CD14-positive monocyte (primary cell): ENCODE measurements around the gene ALOX5. TPM values are rescaled to one million over a fixed set of nuclear protein-coding genes. Genes with fewer than 3 reads are reported as not detected.

Source experiments
- DNase-seq, 3 donors: peaks; one replicate each; pipeline ENCODE4 v3.0.0-alpha.2; 2011 to 2022
- H2AFZ ChIP-seq: 2 replicates; pipeline ENCODE4 v1.6.0; 2012; ENCODE audit warnings: mild to moderate bottlenecking, low read depth, low read length, inconsistent platforms; ENCODE audit not compliant: insufficient read depth, poor library complexity, severe bottlenecking
- H3K27ac ChIP-seq, 2 donors: 1 replicate in 1 of 2; 2 replicates in 1 of 2; pipeline ENCODE4 v1.5.1; 2012 to 2013; ENCODE audit warnings: low read length in 2 of 2, control low read depth in 1 of 2, inconsistent platforms in 1 of 2, low read depth in 1 of 2, mild to moderate bottlenecking in 1 of 2
- H3K27me3 ChIP-seq, 2 donors: one replicate each; pipeline versions ENCODE4 v1.6.0 to v1.6.1; 2011 to 2013; ENCODE audit warnings: low read length in 2 of 2; ENCODE audit not compliant: control insufficient read depth in 2 of 2, insufficient read depth in 2 of 2
- H3K36me3 ChIP-seq, 2 donors: replicated peaks in 1 of 2; 1 replicate in 1 of 2; 2 replicates in 1 of 2; pipeline versions ENCODE4 v1.5.1 to v1.6.1; 2012 to 2013; ENCODE audit warnings: low read length in 2 of 2, control low read depth in 1 of 2, inconsistent platforms in 1 of 2, mild to moderate bottlenecking in 1 of 2; ENCODE audit not compliant: insufficient read depth in 2 of 2, control insufficient read depth in 1 of 2
- H3K4me1 ChIP-seq, 2 donors: 1 replicate in 1 of 2; 2 replicates in 1 of 2; pipeline versions ENCODE4 v1.5.1 to v1.6.1; 2012 to 2013; ENCODE audit warnings: low read length in 2 of 2, control low read depth in 1 of 2, inconsistent platforms in 1 of 2, mild to moderate bottlenecking in 1 of 2, moderate library complexity in 1 of 2; ENCODE audit not compliant: insufficient read depth in 2 of 2, control insufficient read depth in 1 of 2
- H3K4me2 ChIP-seq: replicated peaks from 2 replicates; pipeline ENCODE3; 2012; ENCODE audit warnings: low read length, moderate library complexity, mild to moderate bottlenecking; ENCODE audit not compliant: poor library complexity, severe bottlenecking; ENCODE audit errors: extremely low read depth
- H3K4me3 ChIP-seq, 3 experiments: fragments of 200-600 bp in 1 of 3; sonication (generic) in 1 of 3; replicated peaks in 1 of 3; 1 replicate in 2 of 3; 2 replicates in 1 of 3; pipeline ENCODE4 v1.5.1; 2011 to 2013; ENCODE audit warnings: low read length in 3 of 3, mild to moderate bottlenecking in 3 of 3, control low read depth in 2 of 3, low read depth in 2 of 3, inconsistent platforms in 1 of 3, moderate library complexity in 1 of 3
- H3K79me2 ChIP-seq: 2 replicates; pipeline ENCODE4 v1.6.0; 2012; ENCODE audit warnings: mild to moderate bottlenecking, control low read depth, inconsistent platforms, low read length, moderate library complexity; ENCODE audit not compliant: insufficient read depth
- H3K9ac ChIP-seq: 2 replicates; pipeline ENCODE4 v1.6.0; 2017; ENCODE audit warnings: low read length, mild to moderate bottlenecking; ENCODE audit not compliant: insufficient read depth, poor library complexity, severe bottlenecking
- H3K9me3 ChIP-seq, 2 donors: replicated peaks in 1 of 2; 1 replicate in 1 of 2; 2 replicates in 1 of 2; pipeline versions ENCODE4 v1.5.1 to v1.6.1; 2012 to 2013; ENCODE audit warnings: low read length in 2 of 2, control low read depth in 1 of 2; ENCODE audit not compliant: control insufficient read depth in 1 of 2, insufficient read depth in 1 of 2
- H4K20me1 ChIP-seq: 2 replicates; pipeline ENCODE4 v1.6.0; 2012; ENCODE audit warnings: mild to moderate bottlenecking, low read length, control low read depth, moderate library complexity; ENCODE audit not compliant: insufficient read depth
- H3K27ac Mint-ChIP-seq, 7 donors: one replicate each; pipeline ENCODE4 v1.8.0; 2020; ENCODE audit warnings: mild to moderate bottlenecking in 7 of 7, mixed read lengths in 7 of 7, moderate library complexity in 6 of 7, inconsistent platforms in 2 of 7
- H3K27me3 Mint-ChIP-seq, 3 donors: one replicate each; pipeline ENCODE4 v1.8.0; 2021 to 2022; ENCODE audit warnings: low read depth in 3 of 3, mild to moderate bottlenecking in 3 of 3, mixed read lengths in 3 of 3, moderate library complexity in 3 of 3, inconsistent platforms in 1 of 3
- H3K36me3 Mint-ChIP-seq, 2 donors: one replicate each; pipeline ENCODE4 v1.8.0; 2020; ENCODE audit warnings: mixed read lengths in 2 of 2, inconsistent platforms in 1 of 2, mild to moderate bottlenecking in 1 of 2
- H3K4me1 Mint-ChIP-seq: one replicate; pipeline ENCODE4 v1.8.0; 2020; ENCODE audit warnings: mild to moderate bottlenecking, mixed read lengths
- H3K4me3 Mint-ChIP-seq, 2 donors: one replicate each; pipeline ENCODE4 v1.8.0; 2020; ENCODE audit warnings: mild to moderate bottlenecking in 2 of 2, mixed read lengths in 2 of 2, moderate library complexity in 1 of 2
- H3K9me3 Mint-ChIP-seq, 7 donors: one replicate each; pipeline ENCODE4 v1.8.0; 2020 to 2022; ENCODE audit warnings: mixed read lengths in 7 of 7, mild to moderate bottlenecking in 6 of 7, moderate library complexity in 6 of 7, inconsistent platforms in 2 of 7
- CTCF ChIP-seq: fragments of 200-600 bp; IDR thresholded peaks from one replicate; pipeline ENCODE4 v1.8.0; 2022; ENCODE audit warnings: antibody characterized with exemption, mild to moderate bottlenecking
- WGBS: methylation state at CpG from one replicate; pipeline ENCODE4 v1.1.5; 2013; ENCODE audit warnings: missing lambda C conversion rate; ENCODE audit not compliant: insufficient coverage; 5-methylcytosine and 5-hydroxymethylcytosine counted together
- intact Hi-C, 2 donors: fragments of 100-400 bp; cut with micrococcal nuclease; formaldehyde crosslinking; loops; one replicate each; pipeline versions ENCODE4 v1.15.0 to v1.15.1; 2023
- polyA plus RNA-seq, 3 donors: library from polyadenylated mRNA; depleted of rRNA in 1 of 3; unstranded in 2 of 3; stranded (reverse) in 1 of 3; fragments of 300-500 nt in 2 of 3; fragments of >200 nt in 1 of 3; fragmentation: Illumina TruSeq in 2 of 3; gene quantifications; 1 replicate in 2 of 3; 2 replicates in 1 of 3; pipeline ENCODE4 v1.2.3, GENCODE V29; 2012 to 2021

ALOX5 gene
- polyA plus RNA-seq, 3 donors, result 223 to 918 (median 272) TPM

DNA sequence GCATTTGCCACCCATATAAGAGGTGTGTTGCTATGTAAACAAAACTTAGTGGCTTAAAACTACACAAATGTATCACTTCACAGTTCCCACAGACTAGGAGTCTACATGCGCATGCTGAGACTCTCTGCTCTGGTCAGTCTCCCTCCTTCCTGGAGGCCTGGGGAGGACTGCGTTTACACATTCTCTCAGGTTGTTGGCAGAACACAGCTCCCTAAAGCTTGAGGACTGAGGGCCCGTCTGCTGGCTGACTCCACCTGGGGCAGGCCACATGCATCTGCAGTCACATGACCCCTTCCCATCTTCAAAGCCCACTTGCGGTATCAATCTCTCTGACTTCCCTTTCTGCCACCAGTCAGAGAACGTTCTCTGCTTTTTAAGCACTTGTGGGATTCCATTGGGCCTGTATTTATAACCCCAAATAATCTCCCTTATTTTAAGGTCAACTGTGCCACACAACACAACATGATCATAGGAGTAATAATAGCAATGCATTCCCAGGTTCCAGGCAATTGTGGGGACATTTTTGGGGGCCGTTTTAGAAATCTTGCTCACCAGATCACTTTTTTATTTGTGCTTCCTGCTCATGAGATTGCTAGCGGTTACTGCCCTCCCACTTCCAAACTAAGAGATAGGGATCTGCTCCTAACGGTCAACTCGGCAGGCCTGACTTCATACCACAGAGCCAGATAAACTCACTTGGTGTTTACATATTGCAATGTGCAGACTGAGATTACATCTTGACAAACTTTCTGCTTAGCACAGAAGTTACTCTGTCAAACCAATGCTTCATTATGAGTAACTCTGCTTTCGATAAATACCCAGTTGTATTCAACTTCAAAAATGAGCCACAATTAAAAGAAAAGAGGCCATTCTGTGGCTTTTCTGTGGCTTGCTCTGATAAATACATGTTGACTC is 96.3 kb downstream of the ALOX5 start:
- TF ChIP-seq CTCF, result no peak
- H3K4me2 ChIP-seq, result no peak overlapping the region
- no peak overlapping the region for H3K4me3 Mint-ChIP-seq
- H3K9ac ChIP-seq, result no peak overlapping the region
- peaks cover 3 to 10% of the 10 kb centered on the region in 2 donors for H3K36me3 Mint-ChIP-seq
- peaks cover under 1 to 7% (median 3%) of the 10 kb centered on the region in 7 donors for H3K9me3 Mint-ChIP-seq
- no peaks in the 10 kb centered on the region for H4K20me1 ChIP-seq
- intact Hi-C loops, result no loop called here
- H3K4me1 ChIP-seq, result peaks cover 14 to 18% of the 10 kb centered on the region in 2 donors
- H2AFZ ChIP-seq, result peak overlapping the region; percentile 21
- H3K36me3 ChIP-seq, result no peaks in the 10 kb centered on the region
- peak in 2 of 3 donors; percentile 15 to 29 for DNase-seq
- 13% methylated on average over 8 of the region's 10 CpGs for WGBS
- H3K27me3 ChIP-seq, result no peaks in the 10 kb centered on the region
- peak overlapping the region in 1 of 2 donors; percentile 32 for H3K27ac ChIP-seq
- peak overlapping the region in 4 of 7 donors; percentile 35 to 69 (median 44) for H3K27ac Mint-ChIP-seq
- no peak overlapping the region for H3K4me3 ChIP-seq
- H3K27me3 Mint-ChIP-seq, result peaks cover 2% of the 10 kb centered on the region in 3 donors
- H3K9me3 ChIP-seq, result peaks cover under 1 to 7% of the 10 kb centered on the region in 2 donors
- H3K4me1 Mint-ChIP-seq, result peaks cover 22% of the 10 kb centered on the region
- no peaks in the 10 kb centered on the region for H3K79me2 ChIP-seq

DNA sequence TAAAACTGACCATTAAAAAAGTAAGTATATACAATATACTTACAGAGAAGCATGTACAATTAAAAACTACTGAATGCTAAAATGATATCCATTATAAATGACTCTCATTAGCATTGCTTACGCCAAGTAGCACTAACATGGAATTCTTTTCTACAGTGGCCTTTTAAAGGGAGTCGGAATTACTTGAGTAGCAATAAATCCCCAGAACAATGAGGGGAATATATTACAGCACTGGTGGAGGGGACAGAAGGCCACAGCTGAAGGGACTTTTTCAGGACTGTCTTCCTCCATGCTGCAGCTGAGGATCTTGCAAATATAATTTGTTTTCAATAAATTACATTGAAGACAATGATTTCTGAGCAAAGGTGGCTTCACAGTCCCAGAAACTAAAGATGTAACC is 97.0 kb downstream of the ALOX5 start:
- no CpG with 5 or more reads among the region's 2 CpGs for WGBS
- TF ChIP-seq CTCF, result no peak
- H3K9me3 ChIP-seq, result peaks cover 7 to 12% of the 10 kb centered on the region in 2 donors
- H3K27me3 Mint-ChIP-seq, result peaks cover 0 to 2% (median under 1%) of the 10 kb centered on the region in 3 donors
- peaks cover 9 to 13% of the 10 kb centered on the region in 2 donors for H3K36me3 Mint-ChIP-seq
- no peak overlapping the region for H3K4me3 ChIP-seq
- no peaks in the 10 kb centered on the region for H3K79me2 ChIP-seq
- no peak overlapping the region for H3K27ac Mint-ChIP-seq
- peaks cover 21% of the 10 kb centered on the region for H3K4me1 Mint-ChIP-seq
- H3K4me3 Mint-ChIP-seq, result no peak overlapping the region
- no peaks in the 10 kb centered on the region for H3K36me3 ChIP-seq
- peaks cover 14 to 18% of the 10 kb centered on the region in 2 donors for H3K4me1 ChIP-seq
- DNase-seq, result no peak
- peaks cover 7 to 13% (median 10%) of the 10 kb centered on the region in 7 donors for H3K9me3 Mint-ChIP-seq
- intact Hi-C loops, result no loop called here
- H3K27me3 ChIP-seq, result no peaks in the 10 kb centered on the region
- no peak overlapping the region for H3K27ac ChIP-seq
- H4K20me1 ChIP-seq, result no peaks in the 10 kb centered on the region
- H3K4me2 ChIP-seq, result no peak overlapping the region
- H2AFZ ChIP-seq, result no peak overlapping the region
- no peak overlapping the region for H3K9ac ChIP-seq
